ENCODE measurements around the gene CERK.

Gene CERK

DNA sequence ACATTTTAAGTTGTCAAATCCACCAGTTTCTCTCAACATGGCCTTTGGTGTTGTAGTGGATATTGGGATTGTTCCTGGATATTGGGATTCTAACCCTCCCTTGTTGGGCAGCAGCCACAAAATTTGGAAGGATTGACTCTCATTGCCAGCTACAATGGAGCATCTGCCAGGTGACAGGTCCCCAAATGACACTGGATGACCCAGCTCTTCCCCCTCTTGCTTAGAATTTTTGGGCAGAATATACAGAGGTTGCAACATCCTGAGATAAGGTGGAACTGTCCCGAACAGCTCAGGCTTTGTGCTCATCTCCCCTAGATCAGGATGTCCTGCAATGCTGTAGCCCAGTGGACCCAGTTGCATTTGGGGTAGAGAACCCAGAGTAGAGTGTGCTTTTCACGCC lies 19.1 kb upstream of the CERK start:
- peaks cover 4% of the 10 kb centered on the region for H3K9me3 Mint-ChIP-seq
- no peak for DNase-seq (ENCODE audit: low spot score in 2 of 2)
- peaks cover 32% of the 10 kb centered on the region for H3K4me1 Mint-ChIP-seq
- ATAC-seq, result no peak
- H3K4me3 Mint-ChIP-seq, result no peak overlapping the region
- H3K36me3 Mint-ChIP-seq, result peaks cover 13% of the 10 kb centered on the region
- no peak overlapping the region for H3K27ac Mint-ChIP-seq

DNA sequence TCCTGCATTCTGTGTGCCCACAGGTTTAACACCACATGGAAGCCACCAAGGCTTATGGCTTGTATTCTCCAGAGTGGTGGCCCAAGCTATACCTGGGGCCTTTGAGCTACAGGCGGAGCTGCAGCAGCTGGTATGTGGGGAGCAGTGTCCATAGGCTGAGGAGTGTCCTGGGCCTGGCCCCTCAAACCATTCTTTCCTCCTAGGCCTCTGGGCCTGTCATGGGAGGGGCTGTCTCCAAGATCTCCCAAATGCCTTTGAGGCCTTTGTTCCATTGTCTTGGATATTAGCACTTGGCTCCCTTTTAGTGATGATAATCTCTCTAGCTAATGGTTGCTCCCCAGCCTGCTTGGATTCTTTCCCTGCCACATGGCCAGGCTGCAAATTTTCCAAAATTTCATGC lies 18.0 kb upstream of the CERK start:
- peaks cover 28% of the 10 kb centered on the region for H3K4me1 Mint-ChIP-seq
- H3K27ac Mint-ChIP-seq, result no peak overlapping the region
- DNase-seq (ENCODE audit: low spot score in 2 of 2) (no peak), ATAC-seq (no peak)
- H3K36me3 Mint-ChIP-seq, result peaks cover 7% of the 10 kb centered on the region
- no peak overlapping the region for H3K4me3 Mint-ChIP-seq
- peaks cover 4% of the 10 kb centered on the region for H3K9me3 Mint-ChIP-seq

DNA sequence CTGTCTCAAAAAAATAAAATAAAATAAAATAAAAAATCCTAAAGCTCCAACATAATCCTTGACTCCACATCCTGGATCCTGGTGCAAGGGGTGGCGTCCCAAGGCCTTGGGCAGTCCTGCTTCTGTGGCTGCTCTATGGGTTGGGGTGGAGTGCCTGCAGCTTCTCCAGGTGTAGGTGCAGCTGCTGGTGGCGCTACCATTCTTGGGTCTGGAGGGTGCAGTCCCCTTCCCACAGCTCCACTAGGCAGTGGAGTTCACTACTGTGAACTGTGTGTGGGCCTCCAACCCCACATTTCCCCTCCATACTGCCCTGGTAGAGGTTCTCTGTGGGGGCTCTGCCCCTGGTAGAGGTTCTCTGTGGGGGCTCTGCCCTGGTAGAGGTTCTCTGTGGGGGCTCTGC lies 17.5 kb upstream of the CERK start:
- Mint-ChIP-seq H3K36me3 (peaks cover under 1% of the 10 kb centered on the region), H3K4me1 (peaks cover 30% of the 10 kb centered on the region), H3K27ac (no peak overlapping the region), H3K4me3 (no peak overlapping the region), H3K9me3 (peaks cover 4% of the 10 kb centered on the region)
- no peak for ATAC-seq
- DNase-seq (ENCODE audit: low spot score in 2 of 2), result no peak

GRCh38 chr22:46754826-46755225 lies 16.8 kb upstream of the CERK start:
- ATAC-seq (no peak), DNase-seq (ENCODE audit: low spot score in 2 of 2) (no peak)
- Mint-ChIP-seq H3K4me1 (peaks cover 36% of the 10 kb centered on the region), H3K36me3 (no peaks in the 10 kb centered on the region), H3K4me3 (peak overlapping the region; percentile 59), H3K27ac (no peak overlapping the region), H3K9me3 (peaks cover 4% of the 10 kb centered on the region)

GRCh38 chr22:46754110-46754799 lies 16.2 kb upstream of the CERK start:
- ATAC-seq, result peak; percentile 93
- Mint-ChIP-seq H3K27ac (peak overlapping the region; percentile 90), H3K9me3 (peaks cover 4% of the 10 kb centered on the region), H3K36me3 (no peaks in the 10 kb centered on the region), H3K4me1 (peaks cover 42% of the 10 kb centered on the region), H3K4me3 (peak overlapping the region; percentile 59)
- peak in 1 of 2 donors; percentile 42 for DNase-seq (ENCODE audit: low spot score in 2 of 2)

DNA sequence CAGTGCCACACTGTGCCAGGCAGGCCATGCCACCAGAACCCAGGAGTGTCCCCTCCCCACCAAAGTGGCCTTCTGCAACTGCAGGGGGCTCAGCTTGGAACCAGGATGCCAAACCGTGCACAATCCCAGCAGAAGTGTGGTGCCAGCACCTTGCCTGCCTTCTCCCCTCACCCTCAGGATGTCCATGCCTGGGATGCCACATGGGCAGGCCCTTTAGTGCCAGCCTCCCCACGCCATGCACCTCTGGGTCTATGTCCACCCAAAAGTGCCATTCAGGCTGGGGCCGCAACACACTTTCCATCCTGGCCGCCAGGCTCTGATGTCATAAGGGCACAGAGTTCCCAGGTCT lies 15.7 kb upstream of the CERK start:
- Mint-ChIP-seq H3K4me3 (peak overlapping the region; percentile 59), H3K9me3 (peaks cover 4% of the 10 kb centered on the region), H3K4me1 (peaks cover 44% of the 10 kb centered on the region), H3K27ac (peak overlapping the region; percentile 90), H3K36me3 (no peaks in the 10 kb centered on the region)
- ATAC-seq (no peak), DNase-seq (ENCODE audit: low spot score in 2 of 2) (no peak)

DNA sequence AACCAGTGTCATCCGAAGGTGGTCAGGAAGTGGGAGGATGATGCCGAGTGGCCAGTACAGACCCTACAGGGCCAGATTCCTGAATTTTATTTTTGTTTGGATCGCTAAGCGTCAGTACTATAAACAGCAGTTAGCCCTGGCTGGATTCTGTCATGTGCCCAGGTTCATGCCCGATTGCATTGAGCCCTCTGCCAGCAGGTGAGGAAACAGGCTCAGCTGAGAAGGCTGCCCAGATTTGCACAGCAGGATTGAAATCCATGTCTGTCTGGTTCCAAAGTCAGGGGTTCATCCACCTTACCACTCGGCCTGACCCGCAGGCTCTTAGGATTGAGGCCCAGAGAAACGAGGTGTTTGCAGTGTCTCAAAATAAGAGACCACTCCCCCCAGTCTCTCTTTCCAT lies 15.3 kb upstream of the CERK start:
- Mint-ChIP-seq H3K9me3 (peaks cover 4% of the 10 kb centered on the region), H3K4me1 (peaks cover 43% of the 10 kb centered on the region), H3K27ac (no peak overlapping the region), H3K4me3 (no peak overlapping the region), H3K36me3 (no peaks in the 10 kb centered on the region)
- ATAC-seq (no peak), DNase-seq (ENCODE audit: low spot score in 2 of 2) (no peak)

DNA sequence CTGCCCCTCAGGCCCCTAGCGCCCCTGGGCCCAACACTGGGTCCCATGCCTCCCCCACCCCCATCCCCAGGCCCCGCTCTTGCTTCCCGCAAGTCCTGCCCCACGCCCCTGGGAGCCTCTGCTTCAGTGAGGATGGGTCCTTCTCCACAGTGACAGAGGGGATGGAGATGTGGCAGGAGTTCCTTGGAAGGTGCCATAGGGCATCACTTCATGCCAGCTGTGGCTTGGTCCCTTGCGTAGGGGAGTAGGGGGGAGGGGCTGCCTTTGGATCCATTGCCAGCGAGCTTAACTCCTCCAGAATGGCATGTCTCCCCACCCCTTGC lies 14.9 kb upstream of the CERK start:
- Mint-ChIP-seq H3K27ac (no peak overlapping the region), H3K4me1 (peaks cover 42% of the 10 kb centered on the region), H3K9me3 (peaks cover 4% of the 10 kb centered on the region)

DNA sequence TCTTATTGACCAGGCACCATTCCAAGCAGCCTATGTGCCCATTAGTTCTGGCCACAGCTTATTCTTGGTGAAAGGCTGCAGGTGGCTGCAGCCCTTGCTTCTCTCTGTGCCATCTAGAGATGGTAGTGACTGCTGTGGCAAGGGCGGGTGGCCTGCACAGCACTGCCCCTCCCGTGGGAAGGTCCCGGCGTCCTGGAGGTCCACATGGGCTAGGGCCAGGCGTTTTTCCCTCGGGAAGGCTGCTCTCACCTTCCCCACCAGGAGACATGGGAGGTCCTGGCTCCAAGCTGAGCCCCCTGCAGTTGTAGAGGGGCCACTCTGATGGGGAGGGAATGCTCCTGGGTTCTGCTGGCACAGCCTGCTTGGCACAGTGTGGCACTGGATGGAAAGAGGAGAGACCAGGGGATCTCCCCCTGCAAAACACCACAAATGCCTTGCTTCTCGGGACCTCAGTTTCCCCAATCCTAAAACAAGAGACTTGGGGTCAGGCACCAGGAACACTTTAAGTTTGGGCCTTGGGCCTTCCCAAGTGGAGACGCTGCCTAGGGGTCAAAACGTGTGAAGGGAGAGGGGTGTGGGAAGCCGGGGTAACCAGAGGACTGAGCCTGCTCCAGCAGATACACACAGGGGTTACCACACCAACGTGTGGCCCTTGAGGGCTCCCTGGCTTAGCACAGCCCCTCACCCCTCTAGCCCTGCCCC lies 14.4 kb upstream of the CERK start:
- H3K27ac Mint-ChIP-seq, result no peak overlapping the region

More for the DNA sequence above, 14.9 kb upstream of the CERK start:
- ATAC-seq, result no peak
- no peaks in the 10 kb centered on the region for H3K36me3 Mint-ChIP-seq
- no peak for DNase-seq (ENCODE audit: low spot score in 2 of 2)
- no peak overlapping the region for H3K4me3 Mint-ChIP-seq

GRCh38 chr22:46750863-46751443 lies 12.9 kb upstream of the CERK start:
- Mint-ChIP-seq H3K9me3 (no peaks in the 10 kb centered on the region), H3K4me3 (no peak overlapping the region)
- DNase-seq (ENCODE audit: low spot score in 2 of 2), result no peak

More for the DNA sequence above, 14.4 kb upstream of the CERK start:
- ATAC-seq (no peak), DNase-seq (ENCODE audit: low spot score in 2 of 2) (no peak)
- peaks cover 4% of the 10 kb centered on the region for H3K9me3 Mint-ChIP-seq
- H3K4me3 Mint-ChIP-seq, result no peak overlapping the region
- no peaks in the 10 kb centered on the region for H3K36me3 Mint-ChIP-seq
- H3K4me1 Mint-ChIP-seq, result peaks cover 42% of the 10 kb centered on the region

DNA sequence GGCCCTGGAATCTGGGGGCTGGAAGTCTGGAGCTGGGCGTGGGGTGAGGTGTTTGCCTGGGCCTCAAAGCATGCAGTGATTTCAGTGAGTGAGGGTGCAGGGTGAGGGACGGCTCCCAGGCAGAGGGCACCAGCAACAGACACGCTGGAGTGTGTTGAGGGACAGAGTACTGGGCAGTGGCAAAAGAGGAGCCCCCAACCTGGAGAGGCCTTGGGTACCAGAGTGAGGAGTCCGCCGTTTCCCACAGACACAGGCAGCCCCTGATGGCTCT lies 12.4 kb upstream of the CERK start:
- Mint-ChIP-seq H3K4me1 (peaks cover 42% of the 10 kb centered on the region), H3K4me3 (peak overlapping the region; percentile 65)

More at GRCh38 chr22:46750863-46751443, 12.9 kb upstream of the CERK start:
- ATAC-seq, result no peak
- Mint-ChIP-seq H3K36me3 (no peaks in the 10 kb centered on the region), H3K27ac (peak overlapping the region; percentile 95), H3K4me1 (peaks cover 42% of the 10 kb centered on the region)

DNA sequence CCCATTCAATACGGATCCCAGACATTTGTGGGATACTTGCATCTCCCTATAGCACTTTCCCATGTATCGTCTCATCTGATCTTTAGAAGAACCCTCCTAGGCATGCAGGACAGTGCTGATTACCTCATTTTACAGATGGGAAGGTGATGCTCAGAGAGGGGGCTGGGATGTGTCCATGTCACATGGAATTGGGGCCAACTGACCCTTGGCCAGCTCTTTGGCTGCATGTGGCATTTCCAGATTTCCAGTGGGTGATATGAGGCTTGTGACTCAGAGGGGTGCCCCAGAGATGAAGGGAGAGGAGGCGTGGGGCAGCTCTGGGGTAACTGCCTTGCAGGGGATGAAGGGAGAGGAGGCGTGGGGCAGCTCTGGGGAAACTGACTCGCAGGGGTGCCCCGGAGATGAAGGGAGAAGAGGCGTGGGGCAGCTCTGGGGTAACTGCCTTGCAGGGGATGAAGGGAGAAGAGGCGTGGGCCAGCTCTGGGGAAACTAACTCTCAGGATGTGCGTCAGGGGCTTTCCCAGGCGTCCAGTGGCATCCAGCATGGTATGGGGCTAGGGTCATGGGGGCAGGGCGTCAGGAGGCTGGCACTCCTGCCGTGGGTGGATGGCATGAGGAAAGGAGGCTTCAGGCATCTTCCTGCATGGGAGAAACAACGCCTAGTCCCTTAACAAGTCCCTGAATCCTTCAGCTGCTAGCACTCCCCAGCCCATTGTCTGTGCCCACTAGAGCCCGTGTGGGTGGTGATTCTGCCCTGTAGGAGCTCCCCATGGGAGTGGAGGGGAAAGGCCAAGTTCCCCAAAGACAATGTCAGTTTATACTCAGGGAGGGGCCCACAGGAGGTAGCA lies 11.9 kb upstream of the CERK start:
- DNase-seq (ENCODE audit: low spot score in 2 of 2), result no peak
- Mint-ChIP-seq H3K4me1 (peaks cover 42% of the 10 kb centered on the region), H3K36me3 (no peaks in the 10 kb centered on the region), H3K27ac (peak overlapping the region; percentile 95), H3K9me3 (no peaks in the 10 kb centered on the region), H3K4me3 (peak overlapping the region; percentile 65)
- no peak for ATAC-seq

More for the DNA sequence above, 12.4 kb upstream of the CERK start:
- Mint-ChIP-seq H3K36me3 (no peaks in the 10 kb centered on the region), H3K27ac (peak overlapping the region; percentile 95), H3K9me3 (no peaks in the 10 kb centered on the region)
- ATAC-seq, result no peak
- DNase-seq (ENCODE audit: low spot score in 2 of 2), result no peak

DNA sequence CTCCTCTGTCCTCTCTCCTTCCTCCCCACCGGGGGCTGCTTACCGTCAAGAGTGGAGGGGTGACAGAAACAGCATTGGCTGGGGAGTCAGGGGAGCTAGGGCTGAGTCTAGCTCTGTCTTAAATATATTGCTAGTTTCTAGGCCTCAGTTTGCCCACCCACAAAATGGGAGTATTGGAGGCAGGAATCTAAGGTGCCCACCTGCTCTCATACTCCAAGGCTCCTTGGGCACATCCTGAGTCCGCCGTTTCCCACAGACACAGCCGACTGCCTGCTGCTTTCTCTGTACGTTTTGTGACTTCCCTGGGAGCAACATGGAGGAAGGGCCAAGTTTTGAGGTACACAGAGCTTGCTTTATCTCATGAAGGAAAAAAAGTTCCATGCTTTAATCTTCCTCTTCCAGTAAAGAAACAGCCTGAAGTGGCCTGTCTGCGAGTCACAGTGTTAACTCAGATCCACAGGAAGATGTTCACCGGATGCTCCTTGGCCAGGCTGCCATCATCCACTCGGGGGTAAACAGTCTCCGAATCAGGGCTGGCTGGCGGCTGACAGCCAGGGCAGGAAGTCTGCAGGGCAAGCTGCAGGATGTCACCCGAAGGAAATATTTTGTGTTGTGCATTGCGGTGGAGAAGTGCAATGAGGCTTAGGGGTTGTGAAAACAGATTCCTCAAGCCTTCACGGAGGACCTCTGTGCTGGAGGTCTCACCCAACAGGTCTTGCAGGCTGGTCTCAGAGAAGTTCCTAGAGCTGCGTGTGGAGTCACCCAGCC lies 11.0 kb upstream of the CERK start:
- peaks cover 36% of the 10 kb centered on the region for H3K4me1 Mint-ChIP-seq
- DNase-seq (ENCODE audit: low spot score in 2 of 2) (peak in 1 of 2 donors; percentile 64), ATAC-seq (peak; percentile 70)
- H3K27ac Mint-ChIP-seq, result peak overlapping the region; percentile 95
- no peaks in the 10 kb centered on the region for H3K36me3 Mint-ChIP-seq
- H3K4me3 Mint-ChIP-seq, result peak overlapping the region; percentile 65
- no peaks in the 10 kb centered on the region for H3K9me3 Mint-ChIP-seq

DNA sequence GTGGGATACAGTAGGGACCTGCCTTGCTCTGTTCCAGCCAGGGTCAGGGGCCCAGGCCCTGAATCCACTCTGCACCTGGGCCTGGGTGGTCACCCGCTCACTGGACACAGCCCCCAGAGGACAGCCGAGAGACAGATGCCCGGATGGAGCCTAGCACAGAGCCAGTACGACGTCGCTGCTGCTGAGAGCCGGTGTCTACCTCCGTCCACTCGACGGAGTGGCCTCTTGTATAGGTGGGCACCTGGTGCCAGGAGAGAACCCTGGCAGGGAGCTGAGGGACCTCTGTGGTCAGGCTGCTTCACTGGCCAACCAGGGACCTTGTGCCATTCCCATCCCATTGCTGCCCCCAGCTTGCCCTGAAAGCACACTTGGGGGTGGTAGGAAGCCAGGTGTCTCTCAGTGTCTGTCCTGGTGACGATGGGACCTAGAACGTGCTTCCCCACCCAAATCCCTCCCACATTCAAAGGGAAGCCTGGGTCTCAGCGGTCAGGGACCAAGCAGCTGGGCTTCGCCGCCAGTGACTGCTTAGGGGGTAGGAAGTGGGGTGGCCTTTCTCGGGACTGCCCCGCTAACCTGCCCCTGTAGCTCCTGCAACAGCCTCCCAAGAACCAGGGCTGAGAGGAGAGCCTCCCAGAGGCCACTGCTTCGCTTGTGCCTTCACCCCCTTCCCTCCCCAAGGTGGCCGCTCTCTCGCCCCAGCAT lies 10.3 kb upstream of the CERK start:
- Mint-ChIP-seq H3K4me3 (peak overlapping the region; percentile 65), H3K27ac (peak overlapping the region; percentile 95), H3K36me3 (no peaks in the 10 kb centered on the region), H3K9me3 (no peaks in the 10 kb centered on the region), H3K4me1 (peaks cover 32% of the 10 kb centered on the region)
- ATAC-seq (no peak), DNase-seq (ENCODE audit: low spot score in 2 of 2) (no peak)
